CD4-positive, alpha-beta T cell (primary cell): ENCODE results near the gene PIK3CG. TPM values are rescaled to one million over a fixed set of nuclear protein-coding genes. Genes with fewer than 3 reads are reported as not detected.

Experiments
- ATAC-seq: fragments of 200-7000 bp; cut with Tn5 transposase; one replicate; pipeline ENCODE4 v1.10.0; 2022; ENCODE audit warnings: mild to moderate bottlenecking; ENCODE audit not compliant: poor library complexity
- CTCF ChIA-PET: fragments of 350-600 bp; sonication (Branson Sonifier 250); formaldehyde crosslinking; loops from one replicate; lab custom pipeline; 2021; ENCODE audit warnings: antibody characterized with exemption, inconsistent platforms; lab: Charles Lee
- POLR2A ChIA-PET: fragments of 350-600 bp; sonication (Branson Sonifier 250); formaldehyde crosslinking; loops from one replicate; lab custom pipeline; 2021; ENCODE audit warnings: antibody characterized with exemption, inconsistent platforms; lab: Charles Lee
- DNase-seq, 14 experiments: peaks; one replicate each; pipeline ENCODE4 v3.0.0-alpha.2; 2013 to 2020; ENCODE audit warnings: mixed read lengths in 2 of 14
- H3K27ac ChIP-seq, 2 donors: one replicate each; pipeline versions ENCODE4 v1.5.1 to v1.7.0; 2013; ENCODE audit warnings: low read length in 2 of 2, low read depth in 1 of 2, mild to moderate bottlenecking in 1 of 2
- H3K27me3 ChIP-seq, 2 experiments: 1 replicate in 1 of 2; 2 replicates in 1 of 2; pipeline versions ENCODE4 v1.6.1 to v1.7.0; 2013; ENCODE audit warnings: low read length in 2 of 2, control low read depth in 1 of 2, mild to moderate bottlenecking in 1 of 2, moderate library complexity in 1 of 2; ENCODE audit not compliant: insufficient read depth in 2 of 2, control insufficient read depth in 1 of 2
- H3K36me3 ChIP-seq: one replicate; pipeline ENCODE4 v1.6.1; 2013; ENCODE audit warnings: low read length, control low read depth; ENCODE audit not compliant: insufficient read depth
- H3K4me1 ChIP-seq: one replicate; pipeline ENCODE4 v1.6.1; 2013; ENCODE audit warnings: low read length, control low read depth; ENCODE audit not compliant: insufficient read depth
- H3K4me3 ChIP-seq: one replicate; pipeline ENCODE4 v1.5.1; 2013; ENCODE audit warnings: mild to moderate bottlenecking, low read length, moderate library complexity
- H3K9me3 ChIP-seq, 2 experiments: 1 replicate in 1 of 2; 2 replicates in 1 of 2; pipeline versions ENCODE4 v1.6.1 to v1.7.0; 2013; ENCODE audit warnings: low read length in 2 of 2, mild to moderate bottlenecking in 2 of 2, control low read depth in 1 of 2, moderate library complexity in 1 of 2; ENCODE audit not compliant: control insufficient read depth in 1 of 2, insufficient read depth in 1 of 2
- H3K27ac Mint-ChIP-seq: one replicate; pipeline ENCODE4 v1.8.0; 2020; ENCODE audit warnings: mixed read lengths
- H3K27me3 Mint-ChIP-seq: one replicate; pipeline ENCODE4 v1.8.0; 2021; ENCODE audit warnings: mixed read lengths
- H3K36me3 Mint-ChIP-seq: one replicate; pipeline ENCODE4 v1.8.0; 2021; ENCODE audit warnings: low read depth, mixed read lengths
- H3K4me1 Mint-ChIP-seq: one replicate; pipeline ENCODE4 v1.8.0; 2021; ENCODE audit warnings: low read depth, mixed read lengths
- H3K4me3 Mint-ChIP-seq: one replicate; pipeline ENCODE4 v1.8.0; 2020; ENCODE audit warnings: mild to moderate bottlenecking, mixed read lengths
- H3K9me3 Mint-ChIP-seq: one replicate; pipeline ENCODE4 v1.8.0; 2020; ENCODE audit warnings: mixed read lengths
- CTCF ChIP-seq: fragments of 200-600 bp; IDR thresholded peaks from one replicate; pipeline ENCODE4 v1.8.0; 2022; ENCODE audit warnings: antibody characterized with exemption, mild to moderate bottlenecking
- intact Hi-C, 2 experiments: fragments of 100-400 bp; cut with DNase I in 1 of 2; cut with micrococcal nuclease in 1 of 2; formaldehyde crosslinking; loops; one replicate each; pipeline versions ENCODE4 v1.15.1 to v1.9.0; 2023 to 2025; cut with DNase I, micrococcal nuclease
- total RNA-seq, 174 experiments: library from RNA in 2 of 174; stranded (reverse) in 2 of 174; gene quantifications; one replicate each; pipeline ENCODE4 v1.2.3 and lab custom pipeline; 2021 to 2026

The PIK3CG gene
- total RNA-seq, 2 experiments from 2014 or later = 20.8 to 21.2 TPM

DNA sequence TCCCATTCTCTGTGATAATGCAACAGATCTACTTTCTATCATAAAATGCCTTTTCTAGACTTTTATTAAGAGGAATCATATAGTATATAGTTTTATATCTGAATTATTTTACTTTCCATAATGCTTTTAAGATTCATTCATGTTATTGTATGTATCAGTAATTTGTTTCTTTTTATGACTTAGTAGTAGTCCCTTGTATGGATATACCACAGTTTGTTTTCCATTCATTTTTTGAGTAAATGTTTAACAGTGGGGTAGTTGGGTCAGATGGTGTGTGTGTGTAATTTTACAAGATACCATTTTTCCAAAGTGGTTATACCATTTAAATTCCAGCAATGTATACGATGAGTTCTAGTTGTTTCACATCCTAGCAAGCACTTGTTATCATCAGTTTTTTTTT, 10.4 kb downstream of the PIK3CG start:
- H3K4me3 Mint-ChIP-seq = no peak overlapping the region
- TF ChIP-seq CTCF = no peak
- no peaks in the 10 kb centered on the region for H3K27me3 Mint-ChIP-seq
- H3K4me1 Mint-ChIP-seq = peaks cover 76% of the 10 kb centered on the region
- H3K36me3 Mint-ChIP-seq = peaks cover 98% of the 10 kb centered on the region
- no peak overlapping the region for H3K4me3 ChIP-seq
- ChIA-PET CTCF (no interaction called here), POLR2A (no interaction called here)
- no peak overlapping the region for H3K27ac Mint-ChIP-seq
- H3K9me3 ChIP-seq = peaks cover 0 to 3% of the 10 kb centered on the region in 2 experiments
- H3K27ac ChIP-seq = no peak overlapping the region
- H3K9me3 Mint-ChIP-seq = no peaks in the 10 kb centered on the region
- intact Hi-C loops = loop anchor here in 1 of 2 experiments (10.0 kb wide), 1 partner anchor 869 kb away; the partner anchor contains the start of gene CBLL1
- ATAC-seq = no peak
- H3K4me1 ChIP-seq = peaks cover 13% of the 10 kb centered on the region
- peaks cover 81% of the 10 kb centered on the region for H3K36me3 ChIP-seq
- H3K27me3 ChIP-seq = no peaks in the 10 kb centered on the region
- no peak for DNase-seq

DNA sequence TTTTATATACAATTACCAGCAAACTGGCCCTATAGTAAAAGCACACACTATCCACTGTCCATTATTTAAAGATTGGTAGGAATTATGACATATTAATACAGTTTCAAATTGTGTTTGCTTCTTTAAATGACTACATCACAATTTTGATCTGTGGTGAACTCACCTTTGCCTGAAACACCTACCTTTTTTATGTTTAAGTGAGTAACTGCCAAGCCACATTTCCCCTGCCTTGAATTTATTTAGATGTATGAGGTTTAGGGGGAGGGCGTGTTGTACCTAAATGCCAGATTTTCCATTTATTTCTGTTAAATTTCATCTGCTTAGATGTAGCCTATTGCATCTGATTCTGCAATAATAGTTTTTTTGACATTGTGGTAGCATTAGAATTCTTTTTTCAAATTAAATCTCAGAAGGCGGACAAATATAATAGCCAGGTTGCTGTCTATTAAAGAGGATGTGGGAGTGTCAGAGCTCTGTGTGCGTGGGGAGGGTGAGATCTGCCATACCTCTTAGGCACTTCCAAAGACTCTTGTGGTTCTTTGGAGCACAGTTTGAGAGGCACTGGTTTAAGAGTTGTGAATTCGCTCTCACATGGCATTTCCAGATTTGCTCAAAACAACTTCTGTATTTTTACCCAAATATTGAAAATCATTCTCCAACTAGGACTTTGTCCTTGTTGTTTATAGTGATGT, 13.8 kb downstream of the PIK3CG start:
- H3K4me1 Mint-ChIP-seq = peaks cover 47% of the 10 kb centered on the region
- no peak for DNase-seq

GRCh38 chr7:106881984-106882383, 16.9 kb downstream of the PIK3CG start:
- DNase-seq (no peak), ATAC-seq (no peak)
- Histone ChIP-seq H3K36me3 (peaks cover 99% of the 10 kb centered on the region), H3K9me3 (no peaks in the 10 kb centered on the region), H3K4me1 (peaks cover 4% of the 10 kb centered on the region), H3K27me3 (no peaks in the 10 kb centered on the region), H3K4me3 (no peak overlapping the region), H3K27ac (no peak overlapping the region)
- intact Hi-C loops = loop anchor here in 1 of 2 experiments (5.0 kb wide), 1 partner anchor 90 kb away; no protein-coding TSS in a partner anchor
- Mint-ChIP-seq H3K27me3 (no peaks in the 10 kb centered on the region), H3K4me3 (no peak overlapping the region), H3K27ac (no peak overlapping the region), H3K4me1 (peaks cover 35% of the 10 kb centered on the region), H3K36me3 (peaks cover 100% of the 10 kb centered on the region), H3K9me3 (no peaks in the 10 kb centered on the region)
- no peak for TF ChIP-seq CTCF
- ChIA-PET CTCF (interaction anchor here (0.6 kb wide), 1 partner anchor 448 kb away, joined by 3 read pairs; no protein-coding TSS in a partner anchor), POLR2A (interaction anchor here (1.1 kb wide), 1 partner anchor 17 kb away, joined by 3 read pairs; the partner anchor contains the start of gene PIK3CG)

More for the DNA sequence above, 13.8 kb downstream of the PIK3CG start:
- peaks cover 0 to 3% of the 10 kb centered on the region in 2 experiments for H3K9me3 ChIP-seq
- no peaks in the 10 kb centered on the region for H3K9me3 Mint-ChIP-seq
- peak overlapping the region; percentile 19 for H3K27ac Mint-ChIP-seq
- ChIA-PET POLR2A (no interaction called here), CTCF (no interaction called here)
- H3K27ac ChIP-seq = no peak overlapping the region
- no peak overlapping the region for H3K4me3 ChIP-seq
- H3K36me3 Mint-ChIP-seq = peaks cover 98% of the 10 kb centered on the region
- no peaks in the 10 kb centered on the region for H3K27me3 Mint-ChIP-seq
- intact Hi-C loops = loop anchor here in 1 of 2 experiments (10.0 kb wide), 1 partner anchor 866 kb away; the partner anchor contains the start of gene CBLL1
- no peak for ATAC-seq
- no peak overlapping the region for H3K4me3 Mint-ChIP-seq
- H3K36me3 ChIP-seq = peaks cover 91% of the 10 kb centered on the region
- peaks cover 4% of the 10 kb centered on the region for H3K4me1 ChIP-seq
- H3K27me3 ChIP-seq = no peaks in the 10 kb centered on the region
- TF ChIP-seq CTCF = no peak
